Caco-2 (cell line): ENCODE measurements around the gene SMIM13. TPM values are rescaled to one million over a fixed set of nuclear protein-coding genes. Genes with fewer than 3 reads are reported as not detected.

ENCODE experiments used
- BruUV-seq: library from RNA; stranded (reverse); fragments of 400-500 nt; replicated peaks from 2 replicates; lab custom pipeline; 2021; lab: Mats Ljungman, UMichigan
- CTCF ChIA-PET: fragments of 300-600 bp; sonication (Branson Sonifier 250); formaldehyde crosslinking; loops from one replicate; lab custom pipeline; 2022; ENCODE audit warnings: antibody characterized with exemption; lab: Charles Lee
- POLR2A ChIA-PET: fragments of 300-600 bp; sonication (Branson Sonifier 250); formaldehyde crosslinking; loops from one replicate; lab custom pipeline; 2022; ENCODE audit warnings: antibody characterized with exemption; lab: Charles Lee
- DNase-seq, 2 experiments: peaks; one replicate each; pipeline versions ENCODE4 v3.0.0 to v3.0.0-alpha.2; 2020 to 2022
- H3K27me3 ChIP-seq: replicated peaks from 2 replicates; pipeline ENCODE4 v1.6.0; 2011; ENCODE audit warnings: low read length; ENCODE audit not compliant: control insufficient read depth, insufficient read depth
- H3K36me3 ChIP-seq: 2 replicates; pipeline ENCODE4 v1.5.1; 2011; ENCODE audit warnings: low read length; ENCODE audit not compliant: control insufficient read depth, insufficient read depth
- H3K4me1 ChIP-seq: fragments of 250-450 bp; sonication (Bioruptor Pico); 2 replicates; pipeline ENCODE4 v1.5.1; 2020; ENCODE audit warnings: mild to moderate bottlenecking
- H3K4me3 ChIP-seq: 2 replicates; pipeline ENCODE4 v1.5.1; 2011; ENCODE audit warnings: low read depth, mild to moderate bottlenecking, control low read depth, low read length
- H3K9me3 ChIP-seq: fragments of 250-450 bp; sonication (Bioruptor Pico); 2 replicates; pipeline ENCODE4 v1.5.1; 2020; ENCODE audit warnings: mild to moderate bottlenecking, moderate library complexity
- H3K27ac Mint-ChIP-seq: one replicate; pipeline ENCODE4 v1.8.0; 2022; ENCODE audit warnings: mixed read lengths; ENCODE audit not compliant: unreplicated experiment
- H3K27me3 Mint-ChIP-seq: one replicate; pipeline ENCODE4 v1.8.0; 2022; ENCODE audit warnings: mixed read lengths; ENCODE audit not compliant: insufficient read depth, unreplicated experiment
- H3K36me3 Mint-ChIP-seq: one replicate; pipeline ENCODE4 v1.8.0; 2022; ENCODE audit warnings: mild to moderate bottlenecking, mixed read lengths; ENCODE audit not compliant: insufficient read depth, unreplicated experiment
- H3K4me1 Mint-ChIP-seq: one replicate; pipeline ENCODE4 v1.8.0; 2022; ENCODE audit warnings: low read depth, mixed read lengths; ENCODE audit not compliant: unreplicated experiment
- H3K4me3 Mint-ChIP-seq: one replicate; pipeline ENCODE4 v1.8.0; 2022; ENCODE audit warnings: mild to moderate bottlenecking, moderate library complexity, mixed read lengths; ENCODE audit not compliant: unreplicated experiment
- H3K9me3 Mint-ChIP-seq: one replicate; pipeline ENCODE4 v1.8.0; 2022; ENCODE audit warnings: mixed read lengths; ENCODE audit not compliant: unreplicated experiment
- intact Hi-C: fragments of 100-400 bp; cut with micrococcal nuclease; formaldehyde crosslinking; loops from one replicate; pipeline ENCODE4 v1.10.0; 2022; ENCODE audit not compliant: unreplicated experiment
- total RNA-seq: library from RNA; stranded (reverse); gene quantifications from 2 replicates; pipeline ENCODE4 v1.2.3, GENCODE V29; 2022
- TF ChIP-seq, protein P1 (sequence below), 2 experiments: fragments of 200-600 bp in 1 of 2; IDR thresholded peaks; 1 replicate in 1 of 2; 2 replicates in 1 of 2; pipeline versions ENCODE4 v1.5.1 to v1.8.0; 2011 to 2022; ENCODE audit warnings: antibody characterized with exemption in 1 of 2, control low read depth in 1 of 2, inconsistent platforms in 1 of 2, low read depth in 1 of 2, low read length in 1 of 2, mild to moderate bottlenecking in 1 of 2, moderate library complexity in 1 of 2; ENCODE audit not compliant: insufficient read depth in 1 of 2, severe bottlenecking in 1 of 2, unreplicated experiment in 1 of 2

SMIM13 gene
- total RNA-seq, 1 experiment from 2014 or later, result 18.8 TPM

DNA sequence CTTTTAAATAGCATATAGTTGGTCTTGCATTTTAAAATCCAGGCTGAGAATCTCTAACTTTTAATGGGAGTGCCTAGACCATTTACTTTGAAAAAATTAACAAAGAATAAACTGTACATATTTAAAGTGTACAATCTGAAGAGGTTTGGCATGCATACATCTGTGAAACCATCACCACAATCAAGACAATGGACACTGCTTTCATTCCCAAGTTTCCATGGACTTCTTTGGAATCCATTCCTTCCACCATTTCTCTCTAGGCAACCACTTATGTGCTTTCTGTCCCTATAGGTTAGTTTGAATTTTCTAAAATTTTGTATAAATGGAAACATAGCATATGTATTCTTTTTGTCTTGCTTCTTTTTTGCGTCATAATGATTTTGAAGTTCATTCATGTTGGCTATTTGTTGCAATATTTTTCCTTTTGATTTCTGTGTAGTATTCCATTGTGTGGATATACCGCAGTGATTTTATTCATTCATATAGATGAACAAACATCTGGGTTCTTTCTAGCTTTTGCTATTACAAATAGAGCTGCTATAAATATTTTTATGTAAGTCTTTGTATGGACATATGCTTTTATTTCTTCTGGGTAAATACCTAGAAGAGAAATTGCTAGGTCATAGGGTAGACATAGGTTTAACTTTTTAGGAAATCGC lies 88.0 kb downstream of the SMIM13 start:
- BruUV-seq, result no TSS peak
- H3K4me1 Mint-ChIP-seq, result no peaks in the 10 kb centered on the region
- H3K36me3 ChIP-seq, result no peaks in the 10 kb centered on the region
- intact Hi-C loops, result no loop called here
- H3K4me3 Mint-ChIP-seq, result no peak overlapping the region
- ChIA-PET CTCF (no interaction called here), POLR2A (no interaction called here)
- H3K27ac Mint-ChIP-seq, result no peak overlapping the region
- DNase-seq, result no peak
- no peaks in the 10 kb centered on the region for H3K27me3 ChIP-seq
- no peaks in the 10 kb centered on the region for H3K27me3 Mint-ChIP-seq
- H3K9me3 ChIP-seq, result peaks cover 3% of the 10 kb centered on the region; the same call in 1 of the 2 replicates
- no peaks in the 10 kb centered on the region for H3K4me1 ChIP-seq
- H3K9me3 Mint-ChIP-seq, result no peaks in the 10 kb centered on the region
- TF ChIP-seq, protein P1, sequence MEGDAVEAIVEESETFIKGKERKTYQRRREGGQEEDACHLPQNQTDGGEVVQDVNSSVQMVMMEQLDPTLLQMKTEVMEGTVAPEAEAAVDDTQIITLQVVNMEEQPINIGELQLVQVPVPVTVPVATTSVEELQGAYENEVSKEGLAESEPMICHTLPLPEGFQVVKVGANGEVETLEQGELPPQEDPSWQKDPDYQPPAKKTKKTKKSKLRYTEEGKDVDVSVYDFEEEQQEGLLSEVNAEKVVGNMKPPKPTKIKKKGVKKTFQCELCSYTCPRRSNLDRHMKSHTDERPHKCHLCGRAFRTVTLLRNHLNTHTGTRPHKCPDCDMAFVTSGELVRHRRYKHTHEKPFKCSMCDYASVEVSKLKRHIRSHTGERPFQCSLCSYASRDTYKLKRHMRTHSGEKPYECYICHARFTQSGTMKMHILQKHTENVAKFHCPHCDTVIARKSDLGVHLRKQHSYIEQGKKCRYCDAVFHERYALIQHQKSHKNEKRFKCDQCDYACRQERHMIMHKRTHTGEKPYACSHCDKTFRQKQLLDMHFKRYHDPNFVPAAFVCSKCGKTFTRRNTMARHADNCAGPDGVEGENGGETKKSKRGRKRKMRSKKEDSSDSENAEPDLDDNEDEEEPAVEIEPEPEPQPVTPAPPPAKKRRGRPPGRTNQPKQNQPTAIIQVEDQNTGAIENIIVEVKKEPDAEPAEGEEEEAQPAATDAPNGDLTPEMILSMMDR (IDR thresholded peaks at IDR 0.05; ENCODE audit: insufficient read depth in 1 of 2, low read depth in 1 of 2, low read length in 1 of 2, severe bottlenecking in 1 of 2, unreplicated experiment in 1 of 2), result no peak
- peaks cover 36% of the 10 kb centered on the region for H3K36me3 Mint-ChIP-seq
- no peak overlapping the region for H3K4me3 ChIP-seq

DNA sequence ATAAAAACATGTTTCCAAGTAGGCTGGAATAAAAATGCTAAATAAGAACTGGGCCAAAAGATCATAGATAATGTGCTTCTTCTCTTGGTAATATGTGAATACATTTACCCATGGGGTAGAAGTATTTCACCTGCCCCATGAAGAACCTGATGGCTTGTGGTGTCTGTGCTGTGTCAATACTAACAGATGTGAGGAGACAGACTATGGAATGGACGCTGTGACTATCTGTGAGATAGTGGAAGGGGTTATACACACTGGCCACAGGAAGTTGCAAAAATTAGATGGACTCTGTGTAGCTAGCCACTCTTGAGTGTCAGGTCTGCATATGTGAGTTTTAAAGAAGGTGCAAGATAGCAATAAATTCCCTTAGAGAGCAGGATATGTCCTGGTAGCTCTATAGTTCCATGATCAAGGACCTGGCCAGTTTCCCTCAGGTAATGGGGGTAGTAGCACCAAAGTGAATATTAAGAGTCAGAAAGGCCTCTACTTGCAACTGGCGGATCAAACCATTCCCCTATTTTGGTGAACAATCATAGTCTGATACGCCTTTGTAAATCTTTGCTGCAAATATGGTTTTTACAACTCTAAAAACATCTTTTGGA lies 90.2 kb downstream of the SMIM13 start:
- DNase-seq, result no peak
- Mint-ChIP-seq H3K4me3 (no peak overlapping the region), H3K36me3 (peaks cover 58% of the 10 kb centered on the region), H3K27me3 (no peaks in the 10 kb centered on the region), H3K9me3 (no peaks in the 10 kb centered on the region), H3K4me1 (peaks cover 10% of the 10 kb centered on the region), H3K27ac (no peak overlapping the region)
- intact Hi-C loops, result no loop called here
- no peaks in the 10 kb centered on the region for H3K36me3 ChIP-seq
- no peaks in the 10 kb centered on the region; the same call in 1 of the 2 replicates for H3K4me1 ChIP-seq
- BruUV-seq, result no TSS peak
- TF ChIP-seq, protein P1 (IDR thresholded peaks at IDR 0.05; ENCODE audit: insufficient read depth in 1 of 2, low read depth in 1 of 2, low read length in 1 of 2, severe bottlenecking in 1 of 2, unreplicated experiment in 1 of 2), result no peak
- POLR2A ChIA-PET, result no interaction called here
- H3K9me3 ChIP-seq, result peaks cover 3% of the 10 kb centered on the region; the same call in 1 of the 2 replicates
- no peaks in the 10 kb centered on the region for H3K27me3 ChIP-seq
- CTCF ChIA-PET, result no interaction called here
- no peak overlapping the region for H3K4me3 ChIP-seq

DNA sequence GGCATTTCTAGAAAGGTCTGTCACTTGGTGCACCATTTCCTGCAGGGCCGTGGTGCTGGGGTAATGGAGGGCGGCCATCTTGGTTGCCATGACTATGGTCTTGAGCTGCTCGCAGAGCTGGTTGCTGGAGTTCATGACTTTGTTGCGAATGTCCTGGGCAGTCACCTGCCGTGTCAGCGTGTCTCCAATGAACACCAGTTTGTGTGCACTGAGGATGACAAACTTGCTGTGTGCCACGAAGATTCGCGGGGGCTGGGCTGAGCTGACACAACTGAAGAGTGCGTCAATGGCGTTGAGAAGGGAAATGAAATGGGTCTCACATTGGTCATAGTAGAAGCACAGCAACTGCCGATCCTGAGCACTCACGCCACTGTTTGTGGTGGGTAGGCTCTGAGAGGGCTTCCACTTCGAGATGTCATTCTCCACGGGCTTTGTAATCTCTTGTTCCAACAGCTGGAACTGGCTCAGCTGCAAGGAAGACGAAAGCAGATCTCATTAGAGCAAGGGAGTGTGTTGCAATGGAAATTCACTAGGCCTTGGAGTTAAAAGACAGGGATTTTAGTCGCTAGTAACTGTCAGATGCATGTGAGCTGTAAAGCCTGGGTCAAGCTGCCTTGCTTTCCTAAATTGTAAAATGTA lies 91.7 kb downstream of the SMIM13 start:
- H3K4me1 Mint-ChIP-seq, result peaks cover 10% of the 10 kb centered on the region
- intact Hi-C loops, result no loop called here
- H3K36me3 Mint-ChIP-seq, result peaks cover 69% of the 10 kb centered on the region
- H3K9me3 ChIP-seq, result peaks cover 3% of the 10 kb centered on the region; the same call in 1 of the 2 replicates
- TF ChIP-seq, protein P1 (IDR thresholded peaks at IDR 0.05; ENCODE audit: insufficient read depth in 1 of 2, low read depth in 1 of 2, low read length in 1 of 2, severe bottlenecking in 1 of 2, unreplicated experiment in 1 of 2), result no peak
- POLR2A ChIA-PET, result no interaction called here
- no TSS peak for BruUV-seq
- CTCF ChIA-PET, result no interaction called here
- no peaks in the 10 kb centered on the region for H3K27me3 Mint-ChIP-seq
- no peak for DNase-seq
- no peak overlapping the region for H3K4me3 Mint-ChIP-seq
- no peak overlapping the region for H3K27ac Mint-ChIP-seq
- H3K4me1 ChIP-seq, result no peaks in the 10 kb centered on the region; the same call in 1 of the 2 replicates
- H3K36me3 ChIP-seq, result no peaks in the 10 kb centered on the region
- H3K9me3 Mint-ChIP-seq, result no peaks in the 10 kb centered on the region
- no peaks in the 10 kb centered on the region for H3K27me3 ChIP-seq
- no peak overlapping the region for H3K4me3 ChIP-seq
